Liver (tissue), 9 donors: Measurements from ENCODE around the gene ERBB2. TPM values are rescaled to one million over a fixed set of nuclear protein-coding genes. Genes with fewer than 3 reads are reported as not detected.

ENCODE experiments used
- DNase-seq: peaks from one replicate; pipeline ENCODE4 v3.0.0-alpha.2; 2017; ENCODE audit warnings: low spot score
- H3K27ac ChIP-seq, 2 donors: one replicate each; pipeline ENCODE4 v1.7.0; 2013; ENCODE audit warnings: inconsistent platforms in 2 of 2, low read length in 2 of 2, control low read depth in 1 of 2, low read depth in 1 of 2, mild to moderate bottlenecking in 1 of 2
- H3K27me3 ChIP-seq, 4 donors: one replicate each; pipeline versions ENCODE4 v1.6.1 to v1.7.0; 2013; ENCODE audit warnings: low read length in 3 of 4, inconsistent platforms in 1 of 4, mild to moderate bottlenecking in 1 of 4, moderate library complexity in 1 of 4; ENCODE audit not compliant: control insufficient read depth in 4 of 4, insufficient read depth in 4 of 4
- H3K36me3 ChIP-seq, 4 donors: one replicate each; pipeline versions ENCODE4 v1.6.1 to v1.7.0; 2013; ENCODE audit warnings: low read length in 3 of 4, mild to moderate bottlenecking in 3 of 4, low read depth in 1 of 4, moderate library complexity in 1 of 4; ENCODE audit not compliant: control insufficient read depth in 4 of 4, insufficient read depth in 3 of 4
- H3K4me1 ChIP-seq, 4 donors: one replicate each; pipeline versions ENCODE4 v1.6.1 to v1.7.0; 2013; ENCODE audit warnings: low read length in 3 of 4, mild to moderate bottlenecking in 3 of 4, moderate library complexity in 1 of 4; ENCODE audit not compliant: control insufficient read depth in 4 of 4, insufficient read depth in 4 of 4
- H3K4me3 ChIP-seq, 3 donors: one replicate each; pipeline versions ENCODE4 v1.6.1 to v1.7.0; 2013; ENCODE audit warnings: low read length in 3 of 3, control low read depth in 1 of 3, low read depth in 1 of 3, mild to moderate bottlenecking in 1 of 3
- H3K9ac ChIP-seq, 2 donors: one replicate each; pipeline ENCODE4 v1.7.0; 2013; ENCODE audit warnings: low read length in 2 of 2, mild to moderate bottlenecking in 2 of 2, moderate library complexity in 2 of 2, control low read depth in 1 of 2, low read depth in 1 of 2
- H3K9me3 ChIP-seq, 4 donors: one replicate each; pipeline versions ENCODE4 v1.6.1 to v1.7.0; 2013; ENCODE audit warnings: low read length in 3 of 4; ENCODE audit not compliant: control insufficient read depth in 4 of 4
- ATF3 ChIP-seq: IDR thresholded peaks from 2 replicates; pipeline ENCODE4 v1.6.1; 2016; ENCODE audit warnings: antibody characterized with exemption
- EGR1 ChIP-seq, 2 donors: IDR thresholded peaks; 2 replicates each; pipeline ENCODE4 v1.6.1; 2016 to 2018; ENCODE audit warnings: antibody characterized with exemption in 2 of 2, low read depth in 2 of 2
- FOXA1 ChIP-seq: IDR thresholded peaks from 2 replicates; pipeline ENCODE4 v1.6.1; 2016; ENCODE audit warnings: antibody characterized with exemption
- GABPA ChIP-seq, 2 donors: IDR thresholded peaks in 1 of 2; conservative IDR thresholded peaks in 1 of 2; 2 replicates each; pipeline ENCODE4 v1.6.1; 2016; ENCODE audit warnings: antibody characterized with exemption in 2 of 2, mild to moderate bottlenecking in 1 of 2, moderate library complexity in 1 of 2
- HNF4A ChIP-seq, 2 donors: conservative IDR thresholded peaks; 2 replicates each; pipeline ENCODE4 v1.6.1; 2016; ENCODE audit warnings: antibody characterized with exemption in 2 of 2, mild to moderate bottlenecking in 2 of 2
- HNF4G ChIP-seq: IDR thresholded peaks from 2 replicates; pipeline ENCODE4 v1.6.1; 2016; ENCODE audit warnings: antibody characterized with exemption
- MAX ChIP-seq: IDR thresholded peaks from 2 replicates; pipeline ENCODE4 v1.6.1; 2016; ENCODE audit warnings: antibody characterized with exemption
- NR2F2 ChIP-seq: IDR thresholded peaks from 2 replicates; pipeline ENCODE4 v1.6.1; 2016; ENCODE audit warnings: antibody characterized with exemption
- REST ChIP-seq: IDR thresholded peaks from 2 replicates; pipeline ENCODE4 v1.6.1; 2016; ENCODE audit warnings: antibody characterized with exemption, mild to moderate bottlenecking
- RXRA ChIP-seq, 2 donors: IDR thresholded peaks; 2 replicates each; pipeline ENCODE4 v1.6.1; 2017 to 2018; ENCODE audit warnings: antibody characterized with exemption in 2 of 2, mild to moderate bottlenecking in 1 of 2
- SP1 ChIP-seq: IDR thresholded peaks from 2 replicates; pipeline ENCODE4 v1.6.1; 2018; ENCODE audit warnings: antibody characterized with exemption, mild to moderate bottlenecking
- YY1 ChIP-seq: IDR thresholded peaks from 2 replicates; pipeline ENCODE4 v1.6.1; 2016; ENCODE audit warnings: antibody characterized with exemption, mild to moderate bottlenecking
- WGBS: extraction: QIAGEN DNeasy Blood & Tissue Kit; methylation state at CpG from one replicate; pipeline ENCODE4 v1.1.7; 2013; 5-methylcytosine and 5-hydroxymethylcytosine counted together
- polyA plus RNA-seq, 2 donors: library from polyadenylated mRNA; stranded (reverse) in 1 of 2; unstranded in 1 of 2; fragments of 200-250 nt in 1 of 2; fragments of >200 nt in 1 of 2; fragmentation: Nextera tagmentation in 1 of 2; extraction: Ambion mirVana in 1 of 2; gene quantifications; one replicate each; pipeline versions ENCODE4 v1.2.1 to v1.2.3, GENCODE V29; 2013 to 2015
- total RNA-seq, 2 donors: library from RNA; depleted of rRNA; stranded (reverse); fragments of >200 nt; gene quantifications; one replicate each; pipeline ENCODE4 v1.2.3, GENCODE V29; 2014
- donor health status: healthy.
- donor health status: healthy.
- donor health status: healthy.
- donor health status: healthy.
- donor health status: healthy.

ERBB2 gene
- total and polyA plus RNA-seq, 4 donors = 4.7 to 28.8 (median 15.7) TPM

GRCh38 chr17:39755554-39756379 lies 55.9 kb downstream of the ERBB2 start:
- no peak for TF ChIP-seq REST
- TF ChIP-seq FOXA1 = no peak
- no peak for TF ChIP-seq HNF4G
- TF ChIP-seq HNF4A (conservative IDR thresholded peaks at IDR 0.05) = no peak
- no peak for TF ChIP-seq SP1
- TF ChIP-seq MAX = no peak
- TF ChIP-seq EGR1 (IDR thresholded peaks at IDR 0.05; ENCODE audit: low read depth in 2 of 2) = no peak
- no peak for TF ChIP-seq RXRA (IDR thresholded peaks at IDR 0.05)
- WGBS = 74% methylated on average over 18 of the region's 18 CpGs
- no peaks in the 10 kb centered on the region for H3K36me3 ChIP-seq
- peaks cover 0 to 12% (median 3%) of the 10 kb centered on the region in 4 donors for H3K4me1 ChIP-seq
- H3K27me3 ChIP-seq = no peaks in the 10 kb centered on the region
- peak overlapping the region in 1 of 2 donors; percentile 93 for H3K27ac ChIP-seq
- H3K9me3 ChIP-seq = no peaks in the 10 kb centered on the region
- no peak overlapping the region for H3K4me3 ChIP-seq
- no peak overlapping the region for H3K9ac ChIP-seq
- DNase-seq = no peak

DNA sequence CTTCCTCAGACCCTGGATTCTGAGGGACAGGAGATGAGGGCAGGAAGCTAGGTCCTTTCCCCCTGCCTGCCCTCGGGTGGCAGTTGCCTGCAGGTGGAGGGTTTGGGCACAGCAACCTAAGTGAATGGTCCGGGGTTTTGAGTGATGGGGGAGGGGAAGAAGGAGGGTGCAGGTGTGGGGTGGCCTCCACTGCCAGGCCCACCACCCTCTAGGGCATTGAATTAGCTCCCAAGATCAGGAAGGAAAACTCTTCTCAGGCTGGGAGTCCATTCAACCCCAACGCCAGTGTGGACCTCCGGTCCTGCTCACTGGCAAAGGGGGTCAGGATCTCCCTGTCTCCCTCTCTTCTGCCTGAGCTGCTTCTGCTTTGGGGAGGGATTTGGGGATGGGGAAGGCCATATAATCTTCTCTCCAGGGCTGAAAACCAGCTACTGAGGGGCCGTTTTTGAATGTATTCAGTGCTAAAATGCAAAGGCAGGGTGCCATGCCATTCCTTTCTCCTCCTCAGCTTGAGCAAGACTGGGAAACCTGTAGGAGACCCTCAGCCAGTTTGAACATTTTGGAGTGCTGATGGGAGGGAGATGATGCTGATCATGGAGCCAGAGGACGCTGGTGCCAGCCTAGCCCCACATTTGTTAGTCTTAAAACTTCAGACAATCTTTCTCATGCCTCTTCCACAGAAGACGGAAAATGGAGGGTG lies 56.7 kb downstream of the ERBB2 start:
- H3K36me3 ChIP-seq = no peaks in the 10 kb centered on the region
- no peak overlapping the region for H3K4me3 ChIP-seq
- DNase-seq = no peak
- no peak overlapping the region for H3K9ac ChIP-seq
- no peaks in the 10 kb centered on the region for H3K27me3 ChIP-seq
- peaks cover 0 to 12% (median 3%) of the 10 kb centered on the region in 4 donors for H3K4me1 ChIP-seq
- no peaks in the 10 kb centered on the region for H3K9me3 ChIP-seq
- WGBS = 68% methylated on average over 7 of the region's 7 CpGs
- peak overlapping the region in 1 of 2 donors; percentile 93 for H3K27ac ChIP-seq
- TF ChIP-seq HNF4G = no peak

GRCh38 chr17:39757176-39757662 lies 57.4 kb downstream of the ERBB2 start:
- H3K27ac ChIP-seq = no peak overlapping the region
- H3K27me3 ChIP-seq = no peaks in the 10 kb centered on the region
- no peak for DNase-seq
- 81% methylated on average over 4 of the region's 4 CpGs for WGBS
- TF ChIP-seq NR2F2 = no peak
- no peak for TF ChIP-seq GABPA (IDR thresholded peaks at IDR 0.05 in 1 of 2, conservative IDR thresholded peaks at IDR 0.05 in 1 of 2)
- TF ChIP-seq YY1 = no peak
- no peak for TF ChIP-seq ATF3
- H3K4me3 ChIP-seq = no peak overlapping the region
- H3K9me3 ChIP-seq = no peaks in the 10 kb centered on the region
- no peak overlapping the region for H3K9ac ChIP-seq
- H3K4me1 ChIP-seq = peaks cover 0 to 12% (median 3%) of the 10 kb centered on the region in 4 donors
- no peaks in the 10 kb centered on the region for H3K36me3 ChIP-seq
